Panc1 (cell line): Measurements from ENCODE around the gene PCGF3.

ENCODE experiments used
- CTCF ChIP-seq: fragments of 450-650 bp; IDR thresholded peaks from 2 replicates; pipeline ENCODE4 v1.5.1; 2017; ENCODE audit warnings: mild to moderate bottlenecking
- POLR2AphosphoS5 ChIP-seq: IDR thresholded peaks from 2 replicates; pipeline ENCODE4 v1.6.1; 2012; ENCODE audit warnings: mild to moderate bottlenecking, low read depth, low read length, moderate library complexity
- REST ChIP-seq, 2 experiments: IDR thresholded peaks; 2 replicates each; pipeline ENCODE4 v1.6.1; 2011 to 2012; ENCODE audit warnings: low read depth in 2 of 2, control low read depth in 1 of 2, low read length in 1 of 2, mild to moderate bottlenecking in 1 of 2, moderate library complexity in 1 of 2; ENCODE audit not compliant: insufficient read depth in 1 of 2
- SIN3A ChIP-seq: IDR thresholded peaks from 2 replicates; pipeline ENCODE4 v1.6.1; 2012; ENCODE audit warnings: low read depth, mild to moderate bottlenecking, low read length, moderate library complexity, borderline replicate concordance; ENCODE audit not compliant: insufficient read depth

- no peak for TF ChIP-seq CTCF
- no peak for TF ChIP-seq SIN3A
- TF ChIP-seq POLR2AphosphoS5, result no peak
- TF ChIP-seq REST (IDR thresholded peaks at IDR 0.05; ENCODE audit: insufficient read depth in 1 of 2, low read depth in 2 of 2, low read length in 1 of 2), result no peak
These were observed 15.9 kb downstream of the PCGF3 start for GRCh38 chr4:721261-722168.
